K562 (cell line): ENCODE data around the gene CACNB1. TPM values are rescaled to one million over a fixed set of nuclear protein-coding genes. Genes with fewer than 3 reads are reported as not detected.

ENCODE experiments used
- ATAC-seq: fragments of 200-7000 bp; cut with Tn5 transposase; 3 replicates; pipeline ENCODE4 v1.9.1; 2020; ENCODE audit warnings: moderate library complexity
- BruUV-seq: library from RNA; stranded (reverse); fragments of 400-500 nt; replicated peaks from 2 replicates; lab custom pipeline; 2021; lab: Mats Ljungman, UMichigan
- CTCF ChIA-PET: fragments of 300-600 bp; formaldehyde crosslinking; extraction: SDS; loops from one replicate; lab custom pipeline; 2021; ENCODE audit warnings: low intra/inter-chr PET ratio; lab: Yijun Ruan, JAX
- POLR2A ChIA-PET: fragments of 300-600, 350-650 bp; sonication (Branson Sonifier 250); formaldehyde crosslinking; extraction: SDS; loops from one replicate; lab custom pipeline; 2021; ENCODE audit warnings: antibody characterized with exemption, inconsistent platforms; lab: Yijun Ruan, JAX
- DNase-seq, 4 experiments: peaks; one replicate each; pipeline versions ENCODE4 v3.0.0 to v3.0.0-alpha.2; 2011 to 2018; ENCODE audit warnings: low spot score in 3 of 4, mixed read lengths in 3 of 4; ENCODE audit errors: extremely low read depth in 1 of 4
- FAIRE-seq: peaks from 2 replicates; lab custom pipeline; 2011; peaks lifted over from hg19 to GRCh38; lab: Jason Lieb, UNC
- H2AFZ ChIP-seq: 2 replicates; pipeline ENCODE4 v1.6.0; 2011; ENCODE audit warnings: low read depth, low read length, control low read depth, inconsistent platforms
- H3K27ac ChIP-seq: fragments of 200-600 bp; 3 replicates; pipeline ENCODE4 v1.8.0; 2011; ENCODE audit warnings: low read depth, mild to moderate bottlenecking, control low read depth, inconsistent platforms, low read length, moderate library complexity, mixed read lengths; ENCODE audit errors: extremely low read depth
- H3K27me3 ChIP-seq, 2 experiments: fragments of 300-600 bp in 1 of 2; 2 replicates in 1 of 2; 3 replicates in 1 of 2; pipeline versions ENCODE4 v1.6.0 to v1.8.0; 2011; ENCODE audit warnings: inconsistent platforms in 2 of 2, low read length in 2 of 2, mild to moderate bottlenecking in 1 of 2, mixed read lengths in 1 of 2, moderate library complexity in 1 of 2; ENCODE audit not compliant: control insufficient read depth in 2 of 2, insufficient read depth in 2 of 2
- H3K36me3 ChIP-seq: fragments of 300-600 bp; 3 replicates; pipeline ENCODE4 v1.8.0; 2011; ENCODE audit warnings: mild to moderate bottlenecking, low read length, inconsistent platforms; ENCODE audit not compliant: control insufficient read depth, insufficient read depth
- H3K4me1 ChIP-seq, 2 experiments: fragments of 200-600 bp in 1 of 2; replicated peaks in 1 of 2; 2 replicates in 1 of 2; 3 replicates in 1 of 2; pipeline versions ENCODE4 v1.5.1 to v1.8.0; 2011; ENCODE audit warnings: inconsistent platforms in 2 of 2, low read length in 2 of 2, mild to moderate bottlenecking in 1 of 2, mixed read lengths in 1 of 2, moderate library complexity in 1 of 2; ENCODE audit not compliant: control insufficient read depth in 2 of 2, insufficient read depth in 2 of 2
- H3K4me2 ChIP-seq: 2 replicates; pipeline ENCODE4 v1.6.1; 2011; ENCODE audit warnings: low read length, control low read depth, inconsistent platforms, mixed read lengths; ENCODE audit not compliant: insufficient read depth
- H3K4me3 ChIP-seq: fragments of 200-600 bp; sonication (generic), shearing (Covaris generic); 2 replicates; pipeline ENCODE4 v1.5.1; 2016; ENCODE audit warnings: control low read depth, inconsistent platforms
- H3K79me2 ChIP-seq: fragments of 200-600 bp; 3 replicates; pipeline ENCODE4 v1.8.0; 2011; ENCODE audit warnings: low read length, inconsistent platforms; ENCODE audit not compliant: control insufficient read depth, insufficient read depth
- H3K9ac ChIP-seq, 2 experiments: 2 replicates each; pipeline versions ENCODE4 v1.6.0 to v1.6.1; 2011; ENCODE audit warnings: low read depth in 2 of 2, low read length in 2 of 2, control low read depth in 1 of 2, inconsistent platforms in 1 of 2, mild to moderate bottlenecking in 1 of 2, mixed read lengths in 1 of 2; ENCODE audit not compliant: insufficient read depth in 1 of 2
- H3K9me1 ChIP-seq: one replicate; pipeline ENCODE4 v1.6.0; 2011; ENCODE audit warnings: inconsistent platforms, mild to moderate bottlenecking, low read length, moderate library complexity; ENCODE audit not compliant: control insufficient read depth, insufficient read depth
- H3K9me3 ChIP-seq: replicated peaks from 2 replicates; pipeline ENCODE4 v1.5.1; 2011; ENCODE audit warnings: low read depth, low read length, inconsistent platforms; ENCODE audit not compliant: control insufficient read depth, insufficient read depth
- H4K20me1 ChIP-seq: replicated peaks from 2 replicates; pipeline ENCODE4 v1.6.1; 2011; ENCODE audit warnings: low read length, inconsistent platforms, mixed read lengths; ENCODE audit not compliant: control insufficient read depth, insufficient read depth
- ATF1 ChIP-seq, 2 experiments: fragments of 450-650 bp in 1 of 2; IDR thresholded peaks; 2 replicates each; pipeline ENCODE4 v1.6.1; 2016; ENCODE audit warnings: missing compliant biosample characterization in 1 of 2, missing genetic modification characterization in 1 of 2
- CHD4 ChIP-seq: fragments of 200-600 bp; sonication (generic); IDR thresholded peaks from 3 replicates; pipeline ENCODE4 v1.6.1; 2012; ENCODE audit warnings: low read depth, mild to moderate bottlenecking, mixed read lengths, low read length, inconsistent platforms; ENCODE audit not compliant: insufficient read depth, insufficient replicate concordance, poor library complexity, severe bottlenecking
- DACH1 ChIP-seq: fragments of 450-650 bp; IDR thresholded peaks from 2 replicates; pipeline ENCODE4 v1.6.1; 2018; ENCODE audit not compliant: partially characterized antibody
- HDAC1 ChIP-seq, 2 experiments: fragments of 450-650 bp; IDR thresholded peaks; 2 replicates each; pipeline ENCODE4 v1.6.1; 2016 to 2017; ENCODE audit warnings: inconsistent platforms in 1 of 2, mild to moderate bottlenecking in 1 of 2, moderate library complexity in 1 of 2
- MYNN ChIP-seq, 2 experiments: sonication (generic); formaldehyde crosslinking in 1 of 2; IDR thresholded peaks; 2 replicates each; pipeline versions ENCODE4 v1.5.0 to v1.6.1; 2016 to 2020; ENCODE audit warnings: antibody characterized with exemption in 1 of 2, missing genetic modification reagents in 1 of 2
- RAD21 ChIP-seq, 2 experiments: fragments of 250-450 bp in 1 of 2; fragments of 450-650 bp in 1 of 2; sonication (Bioruptor Pico) in 1 of 2; formaldehyde crosslinking in 1 of 2; IDR thresholded peaks in 1 of 2; conservative IDR thresholded peaks in 1 of 2; 2 replicates each; pipeline versions ENCODE4 v1.4.0 to v1.8.0; 2020 to 2022; ENCODE audit warnings: mild to moderate bottlenecking in 2 of 2, moderate library complexity in 1 of 2
- RBM17 ChIP-seq: fragments of 200-400 bp; formaldehyde crosslinking; IDR thresholded peaks from 2 replicates; pipeline ENCODE4 v1.6.1; 2017; ENCODE audit warnings: low read depth, mild to moderate bottlenecking, low read length, borderline replicate concordance
- XRCC5 ChIP-seq: fragments of 200-400 bp; formaldehyde crosslinking; IDR thresholded peaks from 2 replicates; pipeline ENCODE4 v1.6.1; 2017; ENCODE audit warnings: low read depth, mild to moderate bottlenecking, low read length
- ZNF764 ChIP-seq: fragments of 250-450 bp; sonication (Bioruptor Pico); IDR thresholded peaks from 2 replicates; pipeline ENCODE4 v1.4.0; 2020; ENCODE audit warnings: low read depth, mild to moderate bottlenecking, moderate library complexity
- WGBS: fragments of 100-300 bp; shearing (Covaris generic); methylation state at CpG from one replicate; pipeline ENCODE4 v1.1.6; 2016; ENCODE audit warnings: low coverage, mixed read lengths; ENCODE audit not compliant: insufficient coverage; ENCODE audit errors: missing lambda C conversion rate; 5-methylcytosine and 5-hydroxymethylcytosine counted together
- in situ Hi-C: fragments of 300-500 bp; cut with MboI; formaldehyde crosslinking; loops from 4 replicates; pipeline ENCODE4 v1.15.0; 2018; ENCODE audit warnings: inconsistent platforms, mixed read lengths
- intact Hi-C: fragments of 100-400 bp; cut with micrococcal nuclease; formaldehyde crosslinking; loops from 2 replicates; pipeline ENCODE4 v1.14.2; 2022
- polyA plus RNA-seq, 8 experiments: library from polyadenylated mRNA; depleted of rRNA in 4 of 8; stranded (reverse) in 5 of 8; unstranded in 3 of 8; fragments of >200 nt; fragmentation: Nextera tagmentation in 2 of 8; fragmentation: Illumina TruSeq in 1 of 8; extraction: Ambion mirVana in 2 of 8; extraction: Trizol in 1 of 8; gene quantifications; 2 replicates each; pipeline versions ENCODE4 v1.2.1 to v1.2.3, GENCODE V29; 2011 to 2014; ENCODE audit warnings: inconsistent platforms in 1 of 8, missing spikeins in 1 of 8
- total RNA-seq, 7 experiments: library from RNA; depleted of rRNA in 6 of 7; stranded (reverse); fragments of >200 nt in 6 of 7; fragmentation: Illumina TruSeq in 2 of 7; extraction: Trizol in 2 of 7; gene quantifications; 2 replicates each; pipeline versions ENCODE4 v1.2.1 to v1.2.3, GENCODE V29; 2011 to 2021; ENCODE audit warnings: low replicate concordance in 1 of 7
- TF ChIP-seq, protein P1 (sequence below): sonication (generic); formaldehyde crosslinking; IDR thresholded peaks from 2 replicates; pipeline ENCODE4 v1.8.0; 2022; ENCODE audit warnings: missing genetic modification reagents, mild to moderate bottlenecking, moderate library complexity, borderline replicate concordance
- TF ChIP-seq, protein P2 (sequence below), 2 experiments: fragments of 250-450 bp in 1 of 2; fragments of 450-650 bp in 1 of 2; sonication (Bioruptor Pico) in 1 of 2; IDR thresholded peaks; 2 replicates each; pipeline versions ENCODE4 v1.6.1 to v1.8.0; 2016 to 2021; ENCODE audit warnings: mild to moderate bottlenecking in 2 of 2, moderate library complexity in 2 of 2, missing compliant biosample characterization in 1 of 2, missing genetic modification characterization in 1 of 2
- TF ChIP-seq, protein P3 (sequence below): fragments of 250-450 bp; sonication (Bioruptor Pico); IDR thresholded peaks from 2 replicates; pipeline ENCODE4 v1.8.0; 2021; ENCODE audit warnings: moderate library complexity, mild to moderate bottlenecking, inconsistent platforms

The CACNB1 gene
- total and polyA plus RNA-seq, 9 of the 15 experiments (the other 6 are each of a cell fraction or from before 2014, with no cell fraction given), result 0.08 to 7.4 (median 3.0) TPM

DNA sequence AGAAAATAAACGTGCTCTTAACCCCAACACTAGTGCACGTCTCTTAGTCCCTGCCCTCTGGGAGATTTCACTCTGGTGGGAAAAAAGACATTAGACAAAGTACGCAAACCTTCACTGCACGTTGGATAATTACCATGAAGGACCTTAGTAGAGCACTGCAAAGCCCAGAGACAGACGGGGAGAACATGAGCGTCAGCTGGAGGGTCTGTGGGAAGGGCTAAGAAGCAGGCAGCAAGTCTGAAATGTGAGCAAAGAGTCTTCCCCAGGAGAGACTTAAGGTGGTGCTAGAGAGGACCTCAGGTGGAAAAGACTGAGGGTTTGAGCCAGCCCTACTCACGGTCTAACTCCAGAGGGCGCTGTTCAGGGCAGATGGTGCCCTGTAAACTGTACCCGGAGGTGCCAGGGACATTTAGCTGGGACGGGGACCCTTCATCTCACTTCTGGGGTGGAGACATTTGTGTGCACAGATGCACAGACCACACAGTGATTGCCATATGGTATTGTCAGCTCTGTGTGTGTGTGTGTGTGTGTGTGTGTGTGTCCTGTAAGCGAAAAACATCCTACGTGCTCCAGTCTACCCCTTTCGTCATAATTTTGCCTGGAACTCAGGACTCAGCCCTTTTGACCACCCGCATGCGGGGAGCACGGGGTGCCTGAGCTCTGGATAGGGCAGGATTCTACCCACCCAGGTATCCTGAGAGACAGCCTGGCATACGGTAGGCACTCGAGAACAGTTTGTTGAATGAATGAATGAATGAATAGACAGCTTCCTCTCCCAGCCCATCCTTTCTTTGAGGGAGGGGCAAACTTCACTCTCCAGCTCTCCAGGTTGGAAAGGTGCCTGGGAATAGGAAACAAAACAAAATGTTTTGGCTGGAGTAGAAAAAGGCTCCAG is 38.3 kb upstream of the CACNB1 start:
- peaks cover 0 to 24% of the 10 kb centered on the region in 2 experiments; a peak in 4 of 5 replicates for H3K4me1 ChIP-seq
- no peaks in the 10 kb centered on the region for H3K9me3 ChIP-seq
- POLR2A ChIA-PET, result interaction anchor here (0.6 to 1.9 kb wide), 6 partner anchors 8 to 82 kb away, joined by 3 to 6 read pairs (median 4); no protein-coding TSS in a partner anchor
- 13% methylated on average over 17 of the region's 18 CpGs for WGBS
- DNase-seq, result peak; percentile 82 to 87 (median 84)
- BruUV-seq, result no TSS peak
- in situ Hi-C loops (no loop called here), intact Hi-C loops (no loop called here)
- H3K9ac ChIP-seq, result peak overlapping the region in 1 of 2 experiments; percentile 41; a peak in 1 of 4 replicates
- no peak overlapping the region for H3K27ac ChIP-seq
- no peaks in the 10 kb centered on the region for H3K79me2 ChIP-seq
- no peak overlapping the region for H3K4me3 ChIP-seq
- no peaks in the 10 kb centered on the region for H3K36me3 ChIP-seq
- peak overlapping the region; percentile 75; the same call in 1 of the 2 replicates for H2AFZ ChIP-seq
- H3K27me3 ChIP-seq, result peaks cover 0 to 6% of the 10 kb centered on the region in 2 experiments; a peak in 2 of 5 replicates
- no peaks in the 10 kb centered on the region for H3K9me1 ChIP-seq
- peaks cover 4% of the 10 kb centered on the region; the same call in 1 of the 2 replicates for H4K20me1 ChIP-seq
- peak overlapping the region; percentile 49; the same call in 1 of the 2 replicates for H3K4me2 ChIP-seq
- peak; percentile 96 for ATAC-seq
- CTCF ChIA-PET, result interaction anchor here (0.6 to 4.7 kb wide), 4 partner anchors 9 to 250 kb away, joined by 3 to 23 read pairs (median 10); no protein-coding TSS in a partner anchor
- FAIRE-seq, result peak; percentile 98
- TF ChIP-seq ZNF764 (CRISPR knock-in tag), result no peak
- TF ChIP-seq ATF1 (CRISPR knock-in tag; IDR thresholded peaks at IDR 0.05), result no peak
- TF ChIP-seq ATF1 (tag; IDR thresholded peaks at IDR 0.05), result peak; percentile 41; the same call in 1 of the 2 replicates
- TF ChIP-seq, protein P1, sequence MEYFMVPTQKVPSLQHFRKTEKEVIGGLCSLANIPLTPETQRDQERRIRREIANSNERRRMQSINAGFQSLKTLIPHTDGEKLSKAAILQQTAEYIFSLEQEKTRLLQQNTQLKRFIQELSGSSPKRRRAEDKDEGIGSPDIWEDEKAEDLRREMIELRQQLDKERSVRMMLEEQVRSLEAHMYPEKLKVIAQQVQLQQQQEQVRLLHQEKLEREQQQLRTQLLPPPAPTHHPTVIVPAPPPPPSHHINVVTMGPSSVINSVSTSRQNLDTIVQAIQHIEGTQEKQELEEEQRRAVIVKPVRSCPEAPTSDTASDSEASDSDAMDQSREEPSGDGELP (CRISPR knock-in tag), result peak; percentile 70
- TF ChIP-seq CHD4, result peak; percentile 75
- peak; percentile 66; the same call in 1 of the 2 replicates for TF ChIP-seq XRCC5
- TF ChIP-seq, protein P2, sequence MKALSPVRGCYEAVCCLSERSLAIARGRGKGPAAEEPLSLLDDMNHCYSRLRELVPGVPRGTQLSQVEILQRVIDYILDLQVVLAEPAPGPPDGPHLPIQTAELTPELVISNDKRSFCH (CRISPR knock-in tag; IDR thresholded peaks at IDR 0.05), result no peak
- TF ChIP-seq, protein P2 (tag; IDR thresholded peaks at IDR 0.05), result no peak
- TF ChIP-seq DACH1, result peak; percentile 59
- TF ChIP-seq, protein P3, sequence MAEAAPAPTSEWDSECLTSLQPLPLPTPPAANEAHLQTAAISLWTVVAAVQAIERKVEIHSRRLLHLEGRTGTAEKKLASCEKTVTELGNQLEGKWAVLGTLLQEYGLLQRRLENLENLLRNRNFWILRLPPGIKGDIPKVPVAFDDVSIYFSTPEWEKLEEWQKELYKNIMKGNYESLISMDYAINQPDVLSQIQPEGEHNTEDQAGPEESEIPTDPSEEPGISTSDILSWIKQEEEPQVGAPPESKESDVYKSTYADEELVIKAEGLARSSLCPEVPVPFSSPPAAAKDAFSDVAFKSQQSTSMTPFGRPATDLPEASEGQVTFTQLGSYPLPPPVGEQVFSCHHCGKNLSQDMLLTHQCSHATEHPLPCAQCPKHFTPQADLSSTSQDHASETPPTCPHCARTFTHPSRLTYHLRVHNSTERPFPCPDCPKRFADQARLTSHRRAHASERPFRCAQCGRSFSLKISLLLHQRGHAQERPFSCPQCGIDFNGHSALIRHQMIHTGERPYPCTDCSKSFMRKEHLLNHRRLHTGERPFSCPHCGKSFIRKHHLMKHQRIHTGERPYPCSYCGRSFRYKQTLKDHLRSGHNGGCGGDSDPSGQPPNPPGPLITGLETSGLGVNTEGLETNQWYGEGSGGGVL (CRISPR knock-in tag), result no peak
- TF ChIP-seq HDAC1 (IDR thresholded peaks at IDR 0.05), result no peak
- no peak for TF ChIP-seq RBM17
- TF ChIP-seq MYNN (IDR thresholded peaks at IDR 0.05), result peak; percentile 48; the same call in 1 of the 2 replicates
- TF ChIP-seq MYNN (CRISPR knock-in tag; IDR thresholded peaks at IDR 0.05), result no peak
- peak in 1 of 2 experiments; percentile 59; a peak in 3 of 4 replicates for TF ChIP-seq RAD21 (CRISPR knock-in tag; conservative IDR thresholded peaks at IDR 0.05 in 1 of 2, IDR thresholded peaks at IDR 0.05 in 1 of 2)
